GM18909 (cell line): ENCODE results near the gene COQ8A.
A peak's percentile ranks its signal among the peaks of the same experiment; 100 is the strongest.

Source experiments
- ATAC-seq: cut with Tn5 transposase; IDR thresholded peaks from one replicate; pipeline ENCODE4 v1.9.1; 2021; ENCODE audit warnings: mild to moderate bottlenecking; ENCODE audit not compliant: unreplicated experiment, poor library complexity

Gene COQ8A

DNA sequence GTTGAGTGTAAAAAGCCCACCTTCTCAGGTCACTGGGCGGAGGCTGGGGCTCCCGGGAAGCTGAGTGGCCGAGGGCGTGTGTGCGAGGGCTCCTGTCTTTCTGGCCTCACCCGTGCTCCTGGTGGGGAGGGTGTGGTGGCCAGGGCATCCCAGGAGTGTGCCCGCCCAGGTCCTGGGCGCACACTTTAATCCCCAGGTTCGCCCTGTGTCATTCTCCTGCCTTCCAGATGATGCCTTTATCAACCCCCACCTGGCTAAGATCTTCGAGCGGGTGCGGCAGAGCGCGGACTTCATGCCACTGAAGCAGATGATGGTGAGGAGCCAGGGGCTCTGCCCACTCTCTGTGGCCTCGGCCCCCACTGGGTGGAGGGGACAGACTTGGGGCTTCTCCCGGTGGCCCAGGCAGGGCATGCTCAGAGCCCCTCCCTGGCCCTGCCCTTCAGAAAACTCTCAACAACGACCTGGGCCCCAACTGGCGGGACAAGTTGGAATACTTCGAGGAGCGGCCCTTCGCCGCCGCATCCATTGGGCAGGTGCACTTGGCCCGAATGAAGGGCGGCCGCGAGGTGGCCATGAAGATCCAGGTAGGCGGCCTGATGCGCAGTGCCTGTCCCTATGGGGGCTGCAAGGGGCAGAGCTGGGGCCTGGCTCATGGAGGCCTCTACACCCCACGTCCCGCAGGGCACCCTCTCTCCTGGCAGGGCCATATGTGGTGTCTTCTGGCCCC, 42.5 kb downstream of the COQ8A start:
- no peak for ATAC-seq

DNA sequence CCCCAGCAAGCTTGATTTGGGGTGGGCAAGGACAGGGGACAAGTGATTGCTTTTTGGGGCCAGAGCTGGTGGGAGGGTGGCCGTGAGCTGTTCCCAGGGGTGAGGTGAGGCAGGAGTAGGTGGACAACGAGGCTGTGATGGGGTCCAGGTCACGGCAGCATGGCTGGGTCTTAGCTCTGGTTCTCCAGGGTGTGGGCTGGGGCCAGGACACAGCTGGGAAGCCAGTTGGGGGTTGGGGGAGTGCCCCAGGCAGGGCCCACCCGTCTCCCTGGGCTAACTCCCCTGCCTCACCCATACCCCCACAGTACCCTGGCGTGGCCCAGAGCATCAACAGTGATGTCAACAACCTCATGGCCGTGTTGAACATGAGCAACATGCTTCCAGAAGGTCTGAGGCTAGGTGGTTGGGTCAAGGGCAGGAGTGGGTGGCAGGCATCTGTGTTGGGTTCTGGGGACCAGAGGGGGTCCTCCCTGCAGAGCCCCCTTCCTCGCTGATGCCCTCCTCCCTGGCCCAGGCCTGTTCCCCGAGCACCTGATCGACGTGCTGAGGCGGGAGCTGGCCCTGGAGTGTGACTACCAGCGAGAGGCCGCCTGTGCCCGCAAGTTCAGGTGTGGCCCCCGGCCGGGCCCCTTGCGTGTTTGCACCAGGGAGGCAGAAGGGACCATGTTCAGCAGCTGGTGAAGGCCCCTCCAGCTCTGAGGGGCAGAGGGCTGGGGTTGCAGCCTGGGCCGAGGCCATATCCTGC, 43.3 kb downstream of the COQ8A start:
- no peak for ATAC-seq

DNA sequence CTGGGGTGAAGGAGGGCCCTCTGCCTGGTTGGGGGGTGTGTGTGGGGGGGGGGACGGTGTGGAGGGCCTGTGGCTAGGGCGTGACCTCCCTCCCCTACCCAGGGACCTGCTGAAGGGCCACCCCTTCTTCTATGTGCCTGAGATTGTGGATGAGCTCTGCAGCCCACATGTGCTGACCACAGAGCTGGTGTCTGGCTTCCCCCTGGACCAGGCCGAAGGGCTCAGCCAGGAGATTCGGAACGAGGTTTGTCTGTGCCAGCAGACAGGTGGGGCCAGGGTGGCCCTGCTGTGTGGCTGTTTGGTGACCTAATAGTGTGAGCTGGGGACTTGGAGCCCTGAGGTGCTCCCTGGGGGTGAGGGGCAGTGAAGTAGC, 43.9 kb downstream of the COQ8A start:
- ATAC-seq: no peak

DNA sequence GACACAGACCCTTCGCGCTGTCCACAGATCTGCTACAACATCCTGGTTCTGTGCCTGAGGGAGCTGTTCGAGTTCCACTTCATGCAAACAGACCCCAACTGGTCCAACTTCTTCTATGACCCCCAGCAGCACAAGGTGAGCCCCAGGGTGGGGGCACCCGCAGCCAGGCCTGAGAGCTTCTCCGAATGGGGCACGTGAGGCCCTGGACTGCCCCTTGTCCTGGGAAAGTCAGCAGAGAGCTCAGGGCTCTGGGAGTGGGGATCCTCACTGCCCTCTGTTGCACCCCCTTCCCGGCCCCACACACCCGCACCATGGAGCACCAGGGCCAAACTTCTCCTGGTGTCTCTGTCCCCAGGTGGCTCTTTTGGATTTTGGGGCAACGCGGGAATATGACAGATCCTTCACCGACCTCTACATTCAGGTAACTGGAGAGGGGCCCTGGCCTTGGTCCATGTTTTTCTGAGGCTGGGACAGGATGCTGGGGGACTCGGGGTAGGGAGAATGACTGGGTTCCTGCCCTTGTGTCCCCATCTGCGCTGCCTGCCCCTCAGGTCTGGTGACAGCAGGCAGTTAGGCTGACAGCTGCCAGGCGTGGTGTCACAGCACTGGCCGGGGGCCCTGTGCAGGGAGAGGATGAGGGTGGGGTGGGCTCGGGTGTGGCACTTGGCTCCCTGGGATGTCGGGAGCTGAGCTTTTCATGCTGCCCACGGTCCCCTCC, 44.6 kb downstream of the COQ8A start:
- no peak for ATAC-seq

DNA sequence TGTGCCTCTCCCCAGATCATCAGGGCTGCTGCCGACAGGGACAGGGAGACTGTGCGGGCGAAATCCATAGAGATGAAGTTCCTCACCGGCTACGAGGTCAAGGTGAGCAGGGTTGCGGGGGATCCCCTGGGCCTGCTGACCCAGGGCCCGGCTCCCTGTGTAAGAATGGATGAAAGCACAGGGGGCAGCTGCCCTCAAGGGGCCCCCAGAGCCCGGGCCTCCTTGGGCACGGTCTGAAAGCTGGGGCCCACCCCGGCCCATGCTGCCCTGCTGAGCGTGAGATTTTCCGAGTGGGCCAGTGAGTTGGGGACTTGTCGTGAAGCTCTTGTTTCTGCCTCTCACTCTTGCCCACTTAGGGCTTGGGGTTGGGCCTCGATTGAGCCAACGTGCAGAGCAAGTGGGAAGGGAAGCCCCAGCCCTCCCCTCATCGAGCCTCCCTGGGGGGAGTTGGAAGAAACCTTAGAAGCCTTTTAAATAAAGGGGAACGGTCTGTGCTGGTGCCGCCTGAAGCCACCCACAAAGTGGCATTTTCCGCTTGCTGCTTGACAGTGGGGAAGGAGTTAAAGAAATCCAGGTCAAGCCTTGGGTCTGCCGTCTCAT, 45.2 kb downstream of the COQ8A start:
- ATAC-seq: no peak

DNA sequence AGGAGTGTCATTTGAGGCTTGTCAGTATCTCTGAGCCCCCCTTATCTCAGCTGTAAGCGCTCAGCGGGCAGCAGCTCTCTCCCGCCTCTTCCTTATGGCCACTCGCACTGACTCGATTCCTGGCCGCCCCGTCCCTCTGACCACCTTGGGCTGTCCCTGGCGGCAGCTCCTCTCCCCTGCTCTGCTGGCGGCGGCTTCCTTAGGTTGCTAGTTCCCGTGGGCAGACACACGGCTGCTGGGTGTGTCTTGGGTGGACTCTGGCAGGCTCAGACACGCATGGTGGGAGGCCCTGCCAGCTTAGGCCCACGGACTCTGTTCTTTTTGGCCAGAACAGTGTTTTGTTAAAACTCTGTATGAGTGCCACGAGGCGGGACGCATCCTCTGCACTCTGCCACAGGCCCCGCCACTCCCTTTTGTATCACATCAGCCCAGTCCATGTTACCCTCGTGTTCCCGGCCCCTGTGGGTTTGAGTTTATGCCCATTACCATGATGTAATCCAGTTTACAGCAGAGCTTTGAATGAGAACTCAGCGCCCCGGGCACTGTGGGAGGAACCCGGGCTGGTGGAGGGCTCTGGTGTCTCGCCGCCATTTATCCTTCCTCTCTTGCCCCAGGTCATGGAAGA, 45.9 kb downstream of the COQ8A start:
- ATAC-seq: no peak

DNA sequence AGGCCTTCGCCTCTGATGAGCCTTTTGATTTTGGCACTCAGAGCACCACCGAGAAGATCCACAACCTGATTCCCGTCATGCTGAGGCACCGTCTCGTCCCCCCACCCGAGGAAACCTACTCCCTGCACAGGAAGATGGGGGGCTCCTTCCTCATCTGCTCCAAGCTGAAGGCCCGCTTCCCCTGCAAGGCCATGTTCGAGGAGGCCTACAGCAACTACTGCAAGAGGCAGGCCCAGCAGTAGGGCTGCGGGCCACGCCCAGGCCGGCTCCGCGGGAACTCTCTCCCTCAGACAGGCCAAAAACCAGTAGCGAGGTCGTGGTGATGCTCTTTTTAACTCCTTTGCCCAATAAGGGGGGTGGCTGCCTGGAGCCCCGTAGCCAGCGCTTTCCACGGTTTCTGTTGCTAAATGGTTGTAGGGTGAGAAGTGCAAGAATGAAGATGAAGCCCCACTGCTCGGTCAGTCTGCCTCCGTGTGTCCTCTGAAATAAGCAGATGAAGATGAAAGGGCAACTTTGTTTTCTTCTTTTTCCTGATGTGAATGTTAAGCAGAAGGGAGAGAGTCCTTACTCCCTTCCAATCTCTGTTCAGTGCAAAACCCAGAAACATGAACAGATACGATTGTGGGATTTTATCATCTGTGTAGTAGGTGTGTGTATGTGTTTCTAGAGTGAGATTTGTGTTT, 46.5 kb downstream of the COQ8A start:
- ATAC-seq: no peak

DNA sequence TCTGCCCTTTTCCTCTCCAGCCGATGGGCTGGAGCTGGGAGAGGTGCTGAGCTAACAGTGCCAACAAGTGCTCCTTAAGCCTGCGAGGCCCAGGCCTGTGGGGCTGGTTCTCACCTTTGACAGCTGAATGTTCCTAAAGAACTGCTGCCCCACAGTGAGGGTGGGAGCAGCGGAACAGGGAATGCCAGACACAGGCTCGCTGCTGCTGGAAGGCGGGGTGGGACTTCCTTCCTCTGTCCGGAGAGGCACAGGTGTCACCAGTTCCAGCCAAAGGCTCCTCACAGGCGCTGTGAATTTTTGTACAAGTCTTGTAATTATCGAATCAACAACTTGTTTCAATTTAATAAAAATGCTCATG, 47.1 kb downstream of the COQ8A start:
- ATAC-seq: no peak

DNA sequence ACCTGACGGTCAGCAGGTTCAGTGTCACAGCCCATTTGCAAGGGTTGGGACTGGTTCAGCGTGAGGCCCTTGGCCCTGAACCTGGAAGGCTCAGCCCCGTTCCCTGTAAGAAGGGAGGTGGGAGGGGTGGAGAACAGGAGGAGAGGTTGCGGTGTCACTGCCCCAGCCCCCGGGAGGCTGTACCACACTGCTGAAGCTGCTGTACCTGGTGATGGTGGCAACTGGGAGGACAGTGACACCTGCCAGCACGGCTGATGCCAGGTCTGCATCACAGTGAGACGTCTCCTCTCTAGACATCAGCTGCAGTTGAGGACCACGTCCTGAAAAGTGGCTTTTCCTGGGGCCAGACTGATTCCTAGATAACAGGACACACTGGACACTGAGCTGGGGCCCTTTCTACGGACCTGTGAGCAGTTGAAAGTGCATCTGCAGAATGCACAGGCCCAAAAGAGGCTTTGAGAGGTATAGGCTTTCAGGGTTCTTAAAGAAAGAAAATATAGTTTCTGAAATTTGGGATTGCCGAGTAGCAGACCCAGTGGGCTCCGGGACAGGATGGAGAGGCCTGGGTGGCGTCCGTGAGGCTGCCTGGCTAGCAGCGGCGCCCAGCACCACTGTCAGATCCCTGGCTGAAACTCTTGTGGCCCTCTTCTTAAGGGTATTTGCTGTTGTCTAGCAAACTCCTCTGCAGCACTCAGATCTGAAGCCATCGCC, 47.7 kb downstream of the COQ8A start:
- no peak for ATAC-seq

DNA sequence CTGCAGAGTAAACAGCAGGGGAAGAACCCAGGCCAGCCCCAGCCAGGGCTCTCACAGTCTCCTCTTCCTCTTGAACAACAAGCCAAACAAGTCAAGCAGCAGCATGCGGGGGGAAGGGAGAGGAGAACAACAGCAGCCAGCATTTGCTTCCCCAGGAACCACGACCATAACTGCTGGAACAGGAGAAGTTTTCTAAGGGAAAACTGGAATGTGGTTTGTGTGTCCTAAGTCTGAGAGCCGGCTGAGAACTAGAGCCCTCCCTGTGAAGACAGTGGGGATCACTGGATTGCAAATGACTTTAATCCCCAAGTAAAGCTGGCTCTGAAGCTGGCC, 48.2 kb downstream of the COQ8A start:
- no peak for ATAC-seq

DNA sequence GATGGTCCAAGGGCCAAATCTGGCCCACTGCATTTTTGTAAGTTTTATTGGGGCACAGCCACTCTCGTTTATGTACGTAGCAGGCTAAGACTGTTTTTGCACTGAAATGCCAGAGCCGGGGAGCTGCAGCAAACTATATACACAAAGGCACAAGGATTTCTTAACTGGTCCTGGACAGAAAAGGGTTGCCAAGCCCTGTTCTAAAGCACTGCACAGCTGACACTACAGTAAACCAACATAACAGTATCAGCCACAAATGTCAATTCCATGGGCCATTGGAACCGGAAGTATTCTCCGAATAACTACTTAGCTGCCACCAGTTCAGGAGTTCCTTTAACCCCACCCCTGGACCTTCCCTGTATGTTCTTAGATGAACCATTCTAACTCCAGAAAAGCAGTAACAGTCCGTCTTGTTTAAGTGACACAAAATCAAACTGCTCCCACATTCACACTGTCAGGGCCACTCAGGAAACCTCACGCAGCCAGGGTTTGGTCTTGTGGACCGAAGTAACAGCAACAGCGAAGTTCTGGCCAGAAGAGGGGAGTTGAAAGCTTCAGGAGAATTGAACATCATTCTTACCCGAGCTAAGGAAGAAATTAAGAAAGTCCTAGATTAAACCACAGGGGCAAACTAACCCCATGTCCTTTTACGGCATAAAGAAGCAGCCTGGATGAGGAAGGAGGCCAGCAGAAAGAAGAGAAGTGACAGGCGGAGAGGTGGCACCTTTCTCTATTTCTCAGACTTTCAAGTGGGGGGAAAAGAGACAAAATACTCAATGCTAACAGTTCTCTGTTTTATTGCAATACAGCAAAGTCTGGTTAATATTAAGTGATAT, 49.2 kb downstream of the COQ8A start:
- ATAC-seq: no peak

DNA sequence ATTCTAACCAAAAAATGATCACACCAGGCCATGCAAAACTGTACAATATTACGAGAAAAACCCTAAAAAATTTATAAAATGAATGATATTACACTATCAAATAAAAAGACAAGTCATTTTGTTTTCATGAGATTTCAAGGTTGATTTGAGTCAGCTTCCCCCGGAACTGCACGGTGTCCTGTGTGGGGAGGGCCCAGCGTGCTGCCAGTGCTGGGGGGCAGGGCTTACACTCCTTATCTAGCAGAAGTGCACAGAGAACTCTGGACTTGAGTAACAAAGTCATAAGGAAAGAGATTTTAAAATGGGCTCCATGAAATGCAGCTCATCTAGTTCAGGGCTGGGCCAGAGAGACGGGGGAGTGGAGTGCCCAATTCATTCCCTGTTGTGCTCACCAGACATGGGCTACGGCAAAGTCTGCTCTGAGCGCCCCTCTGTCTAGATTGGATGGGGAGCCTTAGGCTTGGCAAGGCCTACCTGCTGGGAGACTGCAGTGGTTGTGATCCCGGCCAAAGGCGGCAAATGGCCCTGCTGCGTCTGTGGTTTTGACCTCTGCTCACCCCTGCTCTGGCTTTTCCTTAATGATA, 50.1 kb downstream of the COQ8A start:
- ATAC-seq: peak; percentile 80

DNA sequence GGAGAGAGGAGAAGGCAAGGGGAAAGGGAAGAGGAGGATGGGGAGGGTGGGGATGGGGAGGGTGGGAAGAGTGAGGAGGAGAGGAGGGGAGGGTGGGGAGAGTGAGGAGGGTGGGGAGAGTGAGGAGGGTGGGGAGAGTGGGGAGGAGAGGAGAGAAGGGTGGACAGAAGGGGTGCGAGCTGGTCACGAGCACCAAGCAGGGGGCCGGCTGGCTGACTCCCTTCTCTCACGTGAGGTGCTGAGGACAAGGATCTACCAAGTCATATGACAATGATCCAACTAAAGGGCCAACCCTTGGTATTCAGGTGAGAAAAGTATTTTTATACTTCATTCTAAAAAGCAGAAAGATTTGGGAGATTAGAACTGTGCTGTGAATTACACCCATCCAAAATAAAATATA, 51.8 kb downstream of the COQ8A start:
- ATAC-seq: no peak

DNA sequence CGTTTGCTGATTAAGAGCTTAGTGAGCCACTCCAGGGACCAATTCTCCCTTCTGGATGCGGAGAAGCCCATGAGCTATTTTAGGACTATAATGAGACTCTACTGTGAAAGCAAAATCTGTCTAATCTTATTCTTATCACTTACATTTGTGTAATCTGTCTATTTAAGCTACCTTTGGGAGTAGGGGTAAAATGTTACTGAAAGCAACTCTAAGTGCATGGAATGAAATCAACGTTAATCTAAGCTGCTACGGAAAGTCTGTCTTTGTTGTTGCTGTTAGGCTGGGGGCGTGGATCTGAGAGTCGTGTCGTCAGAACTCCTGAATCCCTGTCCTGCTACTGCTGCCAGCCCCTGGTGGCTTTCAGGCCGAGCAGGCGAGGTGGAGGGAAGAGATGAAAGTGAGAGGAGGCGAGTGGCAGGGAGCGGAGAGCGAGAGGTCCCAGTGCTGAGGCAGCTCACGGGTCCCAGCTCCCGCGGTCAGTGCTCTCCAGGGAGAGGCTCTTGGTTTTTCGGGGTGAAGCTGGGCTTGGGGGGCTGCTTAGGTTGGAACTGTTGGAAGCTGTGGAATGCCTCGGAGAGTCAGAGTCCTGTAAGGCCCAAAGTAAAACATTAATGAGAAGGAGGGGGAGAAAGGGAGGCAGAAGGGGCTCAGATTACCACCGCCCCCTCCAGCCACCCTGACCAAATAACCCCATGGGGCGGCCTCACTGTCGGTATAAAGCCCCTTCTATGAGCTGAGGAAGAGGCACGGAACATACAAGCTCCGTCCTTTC, 53.9 kb downstream of the COQ8A start:
- ATAC-seq: no peak

DNA sequence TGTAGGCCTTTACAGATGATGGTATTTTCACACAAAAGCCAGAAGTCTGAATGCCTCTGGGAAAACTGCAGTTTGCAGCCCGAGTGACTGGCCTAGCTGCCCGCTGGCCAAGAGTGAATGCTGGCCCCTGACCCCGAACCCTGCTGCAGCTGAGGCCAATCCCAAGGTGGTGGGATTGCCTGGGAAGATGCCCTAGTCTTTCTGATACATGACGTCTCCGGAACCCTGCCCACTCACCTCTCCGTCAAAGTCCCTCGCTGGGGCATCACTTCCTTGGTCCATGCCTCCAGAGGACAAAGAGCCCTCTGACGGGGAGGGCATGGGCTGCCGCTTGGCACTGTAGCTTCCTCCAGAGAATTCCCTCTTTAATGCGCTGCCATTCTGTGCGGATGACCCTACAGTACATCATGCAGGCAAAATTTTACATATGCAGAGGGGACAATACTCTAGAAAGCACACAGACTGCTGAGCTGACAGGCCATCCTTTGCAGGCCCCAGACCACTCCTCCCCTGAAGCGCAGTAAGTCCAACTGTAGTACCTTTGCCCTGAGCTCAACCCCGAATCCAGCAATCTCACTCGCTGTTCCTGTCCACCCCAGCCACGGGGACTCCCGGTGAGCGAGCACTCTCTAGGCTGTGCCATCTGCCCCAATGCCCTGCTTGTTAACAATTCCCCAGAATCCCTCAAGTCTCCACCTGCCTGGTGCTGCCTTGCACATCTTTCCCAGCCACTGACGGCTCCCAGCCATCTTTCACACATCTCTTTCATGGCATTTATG, 54.7 kb downstream of the COQ8A start:
- peak; percentile 9 for ATAC-seq

DNA sequence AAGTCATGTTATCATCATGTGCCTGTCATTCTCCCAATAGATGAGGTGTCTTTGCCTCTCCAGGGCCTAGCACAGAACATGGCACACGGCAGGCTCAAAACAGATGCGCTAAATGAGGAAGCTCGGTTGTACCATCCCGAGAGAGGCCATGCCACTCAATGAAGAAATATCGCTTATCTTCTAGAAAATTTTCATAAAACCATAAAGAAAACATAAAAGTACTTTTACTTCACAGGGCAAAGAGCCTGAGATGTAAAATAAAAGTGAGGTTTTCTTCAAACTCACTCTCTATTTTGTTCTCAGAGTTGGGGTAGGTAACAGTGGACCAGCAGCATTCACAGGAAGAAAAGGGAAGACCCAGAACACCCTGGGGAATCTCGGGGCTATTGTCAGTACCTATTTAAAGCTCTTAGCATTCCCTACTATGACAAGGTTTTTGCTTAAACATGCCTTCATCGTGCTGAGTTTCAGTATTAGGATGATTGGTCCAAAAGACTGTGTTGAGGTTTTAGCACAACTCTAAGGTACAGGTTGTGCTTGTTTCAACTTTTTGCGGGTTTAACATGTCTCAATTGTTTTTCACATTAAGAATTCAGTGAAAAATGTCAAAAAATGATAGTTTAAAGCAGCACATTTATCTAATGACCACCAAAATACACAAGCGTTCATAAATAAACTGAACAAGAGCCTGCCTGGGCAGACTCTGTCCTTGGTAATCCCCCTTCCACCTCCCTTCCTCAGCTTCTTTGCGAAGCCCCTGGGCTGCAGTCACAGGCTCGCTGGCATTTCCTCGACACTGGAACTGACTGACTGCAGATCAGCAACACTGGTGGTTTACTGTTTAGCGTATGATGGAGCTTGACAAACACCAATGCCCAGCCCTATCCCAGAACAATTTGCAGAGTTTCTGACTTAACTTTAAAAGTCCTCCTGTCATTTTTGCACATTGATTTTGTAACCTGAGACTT, 55.6 kb downstream of the COQ8A start:
- peak; percentile 94 for ATAC-seq
